Pons (tissue), 1 donor: Measurements from ENCODE around the gene LIMS2.

ENCODE experiments used
- DNase-seq: peaks from one replicate; pipeline ENCODE4 v3.0.0-alpha.2; 2016; ENCODE audit warnings: low spot score

The LIMS2 gene

DNA sequence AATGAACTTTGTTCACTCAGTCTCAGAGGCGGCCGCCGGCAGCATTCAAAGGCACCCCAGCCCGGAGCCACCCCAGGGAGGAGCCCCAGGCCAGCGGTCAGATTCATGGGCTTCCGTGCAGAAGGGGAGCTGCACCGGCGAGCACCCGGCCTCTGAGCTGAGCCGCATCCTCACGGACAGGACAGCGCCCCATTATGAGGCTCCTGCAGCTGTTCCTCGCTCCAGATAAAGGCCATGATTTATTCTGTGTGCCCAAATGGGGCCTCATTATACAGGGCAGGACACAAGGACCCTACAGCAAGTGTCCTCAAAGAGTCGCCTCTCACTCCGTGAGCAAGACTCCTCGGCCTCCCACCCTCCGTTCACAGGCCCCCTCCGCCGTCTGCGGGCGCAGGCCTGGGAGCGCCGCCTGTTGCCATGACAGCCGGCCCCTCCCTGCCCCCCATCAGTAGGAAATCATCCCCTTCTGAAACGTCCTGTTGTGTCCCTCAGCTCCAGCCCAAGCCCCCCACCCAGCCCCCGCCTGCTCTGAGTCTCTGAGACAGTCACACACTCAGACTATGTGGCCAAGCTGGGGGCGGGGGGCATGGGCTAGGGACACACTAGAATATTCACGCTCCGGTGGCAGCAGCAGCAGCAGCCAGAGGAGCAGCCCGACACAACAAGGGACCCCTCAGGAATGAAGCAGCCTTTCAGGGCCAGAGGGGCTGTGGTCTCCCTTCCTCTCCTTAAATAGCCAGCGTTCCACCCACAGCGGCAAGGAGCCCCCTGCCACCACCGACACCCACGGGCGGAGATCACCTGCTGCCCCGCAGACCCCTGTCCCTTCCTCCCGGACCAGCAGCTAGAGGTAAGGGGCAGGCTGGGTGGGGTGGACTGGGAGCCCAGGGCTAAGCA is 29.7 kb downstream of the LIMS2 start, which contains the start of gene GPR17:
Gene GPR17, plus strand, starts transcription at position 759 of the 897 bp plus-strand sequence. CDS start 4,583 bp downstream, outside the sequence.
- peak; percentile 63 for DNase-seq

DNA sequence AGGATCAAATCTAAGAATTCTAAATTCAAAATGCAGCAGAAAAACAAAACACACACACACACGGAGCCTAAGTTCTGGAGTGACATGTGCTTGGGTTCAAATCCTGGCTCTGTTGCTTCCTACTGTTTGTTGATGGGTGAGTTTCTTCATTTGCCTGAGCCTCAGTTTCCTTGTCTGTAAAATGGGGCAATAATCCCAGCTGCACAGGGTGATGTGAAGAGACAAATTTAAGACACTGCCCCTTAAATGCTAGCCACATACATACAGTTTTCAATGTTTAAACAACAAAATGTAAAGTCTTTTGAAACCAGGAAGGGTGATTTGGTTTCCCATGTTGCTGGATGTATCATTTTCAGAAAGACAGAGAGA is 30.3 kb downstream of the LIMS2 start:
- no peak for DNase-seq

DNA sequence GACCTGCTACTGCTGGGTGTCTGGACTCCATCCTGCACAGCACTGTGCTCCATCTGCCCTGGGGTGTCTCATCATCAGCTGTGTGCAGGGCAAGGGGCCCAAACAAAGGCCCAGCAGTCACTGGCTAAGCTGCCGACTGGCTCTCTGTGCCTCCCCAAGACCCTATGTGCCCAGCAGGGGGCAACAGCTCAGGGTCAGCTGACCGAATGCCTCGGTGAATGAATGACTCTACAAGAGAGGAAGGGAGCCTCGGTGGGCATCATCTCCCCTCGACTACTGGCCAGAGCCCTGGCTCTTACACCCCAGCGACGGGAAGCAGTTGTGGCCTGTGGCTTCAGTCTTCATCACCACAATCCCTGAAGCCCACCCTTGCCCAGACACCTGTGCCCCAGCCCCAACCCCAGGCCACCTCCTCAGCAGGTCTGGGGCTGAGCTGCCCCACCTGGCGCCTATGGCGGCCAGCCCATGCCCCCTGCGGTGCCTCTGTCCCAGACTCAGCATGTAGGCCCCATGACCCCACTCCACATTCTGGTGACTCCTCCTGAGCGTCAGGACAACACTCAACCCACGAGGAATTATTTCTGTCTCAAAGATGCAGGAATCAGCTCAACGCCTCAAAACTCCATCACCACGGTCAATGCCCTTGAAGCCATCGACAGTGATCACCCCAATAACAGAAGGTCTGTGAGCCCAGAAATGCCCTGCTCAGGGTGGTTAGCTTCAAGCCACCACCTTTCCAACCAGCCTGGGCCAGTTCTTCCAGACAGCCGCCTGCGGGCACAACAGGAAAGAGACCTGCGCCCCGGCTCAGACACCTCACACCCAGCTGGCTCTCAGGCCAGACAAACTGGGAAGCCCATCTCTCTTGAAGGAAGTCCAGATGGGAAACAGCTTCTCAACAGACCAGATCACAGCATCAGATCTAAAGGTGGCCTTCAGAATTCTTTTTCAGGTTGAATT is 31.0 kb downstream of the LIMS2 start:
- no peak for DNase-seq

DNA sequence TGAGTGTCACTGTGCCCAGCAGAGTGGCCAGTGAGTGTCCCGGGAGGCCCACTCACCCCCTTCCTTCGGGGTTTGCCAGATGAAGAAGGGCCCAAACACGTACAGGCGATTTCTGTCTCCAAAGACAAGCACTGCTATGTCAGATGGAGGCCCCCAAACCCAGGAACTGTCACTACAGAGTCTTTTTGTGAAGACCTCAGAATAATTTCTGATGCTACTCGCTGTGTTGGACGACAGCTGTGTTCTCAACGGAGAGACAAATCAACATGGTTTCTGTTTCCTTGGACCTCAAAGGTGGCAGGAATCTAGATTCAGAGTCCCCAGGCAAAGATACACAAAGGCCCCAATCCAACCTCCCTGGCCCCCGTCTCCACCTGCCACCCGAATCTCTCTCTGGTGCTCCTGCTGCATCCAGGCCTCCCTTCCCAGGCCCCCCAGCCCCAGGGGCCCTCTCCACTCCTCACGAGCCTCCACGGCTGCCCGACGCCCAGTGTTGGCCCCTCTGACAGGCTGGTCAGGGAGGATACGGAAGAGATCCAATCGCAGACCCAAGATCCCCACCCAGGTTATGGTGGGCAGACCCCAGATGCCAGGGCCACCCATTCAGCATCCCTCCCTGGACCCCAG is 31.8 kb downstream of the LIMS2 start:
- DNase-seq: peak; percentile 40

DNA sequence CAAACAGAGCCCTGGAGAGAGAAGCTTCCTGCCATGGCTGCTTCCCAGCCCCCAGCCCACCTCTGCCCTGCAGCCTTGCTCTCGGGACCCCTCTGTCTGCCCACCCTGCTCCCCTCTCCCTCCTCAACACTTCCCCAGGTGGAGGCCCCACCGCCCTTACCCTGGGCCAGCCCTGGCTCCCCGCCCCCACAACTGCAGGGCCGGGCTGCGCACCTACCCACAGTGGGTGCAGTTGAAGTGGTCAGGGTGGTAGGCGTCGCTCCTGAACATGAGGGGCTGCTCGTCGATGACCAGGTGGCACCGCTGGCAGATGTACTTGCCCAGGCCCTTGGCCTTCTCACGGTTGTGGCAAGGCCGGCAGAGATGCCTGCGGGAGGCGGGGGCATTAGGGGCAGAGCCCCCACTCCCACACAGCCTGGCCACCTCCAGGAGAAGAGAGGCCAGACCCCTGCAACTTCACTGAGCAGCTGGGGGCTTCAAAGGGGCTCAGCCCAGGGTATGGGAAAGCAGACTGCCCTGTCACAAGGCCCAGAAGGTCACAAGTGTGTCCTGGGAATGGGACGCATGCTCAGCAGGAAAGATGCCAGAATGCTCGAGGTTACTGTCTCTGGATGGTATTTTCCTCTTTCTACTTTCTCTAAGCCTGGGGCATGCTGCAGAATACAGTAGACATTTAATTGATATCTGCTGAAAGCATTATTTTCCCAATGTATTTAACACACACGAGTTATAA is 32.5 kb downstream of the LIMS2 start:
- DNase-seq: no peak

DNA sequence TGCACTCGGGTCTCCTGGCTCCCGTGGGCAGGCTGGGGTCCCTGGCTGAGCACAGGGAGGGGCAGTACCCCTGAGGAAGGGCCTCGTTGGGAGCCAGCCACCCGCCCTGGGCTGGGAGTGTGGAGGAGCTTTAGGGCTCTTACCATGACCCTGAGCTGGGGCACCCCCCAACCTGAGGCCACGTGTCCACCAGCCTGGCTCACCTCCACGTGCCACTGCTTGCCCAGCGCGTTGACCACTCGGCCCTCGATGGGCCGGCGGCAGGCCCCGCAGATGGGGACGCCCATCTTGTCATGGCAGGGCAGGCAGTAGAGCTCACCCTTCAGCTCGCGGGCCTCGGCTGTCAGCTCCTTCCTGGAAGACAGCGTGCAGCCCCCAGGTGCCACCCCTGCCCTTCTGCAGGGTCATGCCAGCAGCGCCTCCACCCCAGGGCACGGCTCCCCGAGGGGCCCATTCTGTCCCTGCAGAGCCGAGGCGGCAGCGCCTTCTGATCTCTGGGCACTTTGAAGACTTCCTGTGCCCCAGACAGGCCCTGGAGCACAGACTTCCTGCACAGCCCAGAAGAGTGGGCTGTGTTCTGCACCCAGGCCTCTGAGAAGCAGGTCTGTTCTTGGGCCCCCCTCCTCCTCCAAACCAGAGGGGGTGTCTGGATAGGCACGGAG is 33.4 kb downstream of the LIMS2 start:
- no peak for DNase-seq

DNA sequence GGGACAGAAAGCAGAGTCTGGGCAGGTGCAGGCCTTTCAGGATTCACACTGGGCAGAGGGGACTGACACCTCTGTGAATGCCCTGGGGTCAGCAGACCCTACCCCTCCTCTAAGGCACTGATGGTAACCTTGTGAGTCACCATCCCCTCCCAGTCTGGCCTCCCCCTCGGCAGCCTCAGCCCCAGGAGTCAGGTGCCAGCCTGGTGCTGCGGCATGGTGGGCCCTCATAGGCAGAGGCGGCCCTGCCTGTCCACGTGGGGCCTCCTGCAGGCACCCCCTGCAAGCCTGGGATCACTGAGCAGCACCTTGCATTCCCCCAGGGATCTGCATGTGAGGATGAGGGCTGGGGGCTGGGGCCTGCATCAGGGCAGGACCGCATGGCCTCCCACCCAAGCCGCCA is 34.2 kb downstream of the LIMS2 start:
- DNase-seq: no peak

DNA sequence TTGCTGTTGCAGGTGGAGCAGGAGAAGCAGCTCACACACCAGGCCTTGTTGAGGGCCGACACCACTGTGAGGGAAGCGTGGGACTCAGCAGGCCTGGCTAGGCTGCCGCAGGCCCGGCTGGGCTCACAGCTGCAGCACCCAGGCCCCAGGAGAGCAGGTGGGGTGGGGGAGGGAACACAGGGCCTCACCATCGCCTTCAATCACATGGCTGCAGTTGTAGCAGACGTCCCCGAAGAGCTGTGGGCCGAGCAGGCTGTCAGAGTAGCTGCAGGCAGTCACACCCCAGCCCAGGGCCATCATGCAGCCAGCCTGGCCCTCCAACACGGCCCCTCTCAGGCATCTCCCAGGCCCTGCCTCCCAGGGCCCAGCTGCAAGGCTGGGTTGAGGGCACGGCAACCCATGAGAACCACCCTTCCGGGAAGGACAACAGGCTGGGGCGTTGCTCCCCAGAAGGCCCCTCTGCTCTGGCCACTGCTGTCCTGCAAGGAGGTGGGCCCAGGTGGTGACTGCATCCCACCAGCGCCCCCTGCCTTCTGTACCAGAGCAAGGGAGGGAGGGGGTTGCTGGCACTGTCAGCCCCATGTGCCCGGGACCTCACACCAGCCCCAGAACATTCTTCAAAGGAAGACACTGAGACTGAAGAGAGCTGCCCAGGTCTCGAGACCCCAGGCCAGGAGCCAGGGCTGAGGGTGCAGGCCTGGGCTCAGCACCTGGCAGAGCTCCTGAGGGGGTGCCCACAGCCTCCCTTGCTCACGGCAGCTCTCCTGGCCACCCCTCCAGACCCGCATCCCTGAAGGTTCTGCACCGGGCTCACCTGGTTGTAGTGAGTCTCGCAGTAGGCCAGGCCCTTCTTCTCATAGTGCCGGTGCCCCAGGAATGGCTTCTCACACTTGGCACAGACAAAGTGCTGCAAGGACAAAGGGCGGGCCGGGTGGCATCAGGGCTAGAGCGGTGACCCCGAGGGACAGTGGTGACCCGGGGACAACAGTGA is 35.0 kb downstream of the LIMS2 start:
- no peak for DNase-seq

DNA sequence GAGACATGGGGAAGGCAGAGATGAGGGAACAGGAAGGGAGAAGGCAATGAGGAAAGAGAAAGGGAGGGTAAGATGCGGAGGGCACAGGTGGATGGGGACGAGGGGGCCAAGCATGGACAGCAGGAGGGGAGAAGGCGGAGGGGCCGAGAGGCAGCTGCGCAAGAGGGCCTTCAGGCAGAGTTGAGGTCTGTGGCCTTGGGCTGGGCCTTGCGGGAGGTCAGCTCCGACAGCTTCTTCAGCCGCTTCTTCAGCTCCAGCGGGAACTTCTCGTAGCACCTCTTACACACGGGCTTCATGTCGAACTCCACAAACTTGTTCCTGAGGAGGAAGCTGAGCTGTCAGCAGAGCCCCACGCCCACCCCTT is 36.2 kb downstream of the LIMS2 start:
- DNase-seq: no peak

DNA sequence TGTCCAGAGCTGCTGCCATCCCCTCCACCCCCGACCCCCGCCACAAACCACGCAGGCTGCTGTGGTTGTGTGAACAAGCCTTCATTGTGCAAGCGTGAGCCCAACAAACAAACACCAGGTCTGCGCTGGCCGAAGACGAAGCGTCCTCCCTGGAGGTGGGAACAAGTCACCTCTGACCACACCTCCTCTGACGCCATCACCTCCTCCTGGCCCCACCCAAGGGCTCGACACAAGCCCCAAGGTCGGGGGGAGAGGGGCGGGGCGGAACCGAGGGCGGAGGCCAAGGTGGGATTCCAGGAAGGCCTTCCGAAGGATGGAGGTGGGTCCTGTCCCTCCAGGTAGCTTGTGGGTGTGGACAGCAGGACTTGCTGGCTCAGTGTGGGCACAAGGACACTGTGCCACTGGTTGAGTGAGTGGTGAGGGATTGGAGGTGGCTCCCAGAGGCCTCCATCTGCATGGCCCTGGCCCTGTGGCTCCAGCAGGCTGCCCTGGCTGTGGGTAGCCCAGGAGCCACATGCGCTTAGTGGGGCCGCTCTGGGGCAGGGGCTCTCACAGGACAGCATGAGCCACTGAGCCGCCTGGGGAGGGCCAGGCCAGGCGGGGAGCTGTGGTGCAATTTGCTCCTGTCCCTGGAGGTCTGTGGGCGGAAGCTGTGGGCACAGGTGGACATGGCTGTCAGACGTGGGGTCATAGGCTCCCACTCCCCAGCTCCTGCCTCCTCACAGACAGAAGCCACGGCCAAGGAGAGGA is 36.8 kb downstream of the LIMS2 start:
- no peak for DNase-seq

DNA sequence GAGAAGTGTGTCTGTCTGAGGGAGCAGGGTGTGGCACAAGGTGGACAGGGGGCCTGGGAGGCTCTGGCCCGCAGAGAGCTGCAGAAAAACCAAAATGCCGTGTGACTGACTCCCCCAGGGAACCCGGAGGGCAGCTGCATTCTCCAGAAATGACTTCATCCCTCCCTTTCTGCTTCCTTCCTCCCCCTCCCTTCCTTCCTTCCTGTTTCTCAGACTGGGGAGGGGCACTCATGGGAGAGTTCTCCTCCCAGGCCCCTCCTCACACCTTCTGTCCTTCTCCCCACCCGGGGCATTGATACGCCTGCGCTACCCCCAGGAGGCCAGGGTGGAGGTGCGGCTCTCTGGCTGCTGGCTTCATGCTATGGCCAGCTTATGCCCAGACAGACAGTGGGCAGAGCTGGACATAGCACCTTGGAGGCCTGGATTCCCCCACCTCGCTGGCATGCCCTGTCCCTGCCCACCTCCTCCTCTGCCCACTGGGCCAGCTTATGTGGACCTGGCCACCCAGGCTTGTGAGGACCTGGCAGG is 37.5 kb downstream of the LIMS2 start:
- DNase-seq: no peak

DNA sequence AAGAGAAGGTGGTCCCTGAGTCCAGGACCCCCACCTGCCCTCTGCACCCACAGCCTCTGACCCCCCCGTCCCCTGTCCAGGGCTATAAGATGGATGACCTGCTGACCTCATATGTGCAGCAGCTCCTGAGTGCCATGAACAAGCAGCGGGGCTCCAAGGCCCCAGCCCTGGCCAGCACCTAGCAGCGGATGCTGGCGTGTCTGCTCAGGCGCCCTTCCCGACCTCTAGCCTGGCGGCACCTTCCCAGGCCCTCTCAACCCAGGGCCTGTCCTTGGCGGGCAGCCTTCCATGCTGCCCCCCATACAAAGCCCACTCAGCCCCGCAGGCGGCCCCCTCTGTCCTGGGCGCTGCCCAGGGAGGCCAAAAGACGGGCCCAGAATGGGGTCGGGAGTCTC is 38.1 kb downstream of the LIMS2 start:
- no peak for DNase-seq

DNA sequence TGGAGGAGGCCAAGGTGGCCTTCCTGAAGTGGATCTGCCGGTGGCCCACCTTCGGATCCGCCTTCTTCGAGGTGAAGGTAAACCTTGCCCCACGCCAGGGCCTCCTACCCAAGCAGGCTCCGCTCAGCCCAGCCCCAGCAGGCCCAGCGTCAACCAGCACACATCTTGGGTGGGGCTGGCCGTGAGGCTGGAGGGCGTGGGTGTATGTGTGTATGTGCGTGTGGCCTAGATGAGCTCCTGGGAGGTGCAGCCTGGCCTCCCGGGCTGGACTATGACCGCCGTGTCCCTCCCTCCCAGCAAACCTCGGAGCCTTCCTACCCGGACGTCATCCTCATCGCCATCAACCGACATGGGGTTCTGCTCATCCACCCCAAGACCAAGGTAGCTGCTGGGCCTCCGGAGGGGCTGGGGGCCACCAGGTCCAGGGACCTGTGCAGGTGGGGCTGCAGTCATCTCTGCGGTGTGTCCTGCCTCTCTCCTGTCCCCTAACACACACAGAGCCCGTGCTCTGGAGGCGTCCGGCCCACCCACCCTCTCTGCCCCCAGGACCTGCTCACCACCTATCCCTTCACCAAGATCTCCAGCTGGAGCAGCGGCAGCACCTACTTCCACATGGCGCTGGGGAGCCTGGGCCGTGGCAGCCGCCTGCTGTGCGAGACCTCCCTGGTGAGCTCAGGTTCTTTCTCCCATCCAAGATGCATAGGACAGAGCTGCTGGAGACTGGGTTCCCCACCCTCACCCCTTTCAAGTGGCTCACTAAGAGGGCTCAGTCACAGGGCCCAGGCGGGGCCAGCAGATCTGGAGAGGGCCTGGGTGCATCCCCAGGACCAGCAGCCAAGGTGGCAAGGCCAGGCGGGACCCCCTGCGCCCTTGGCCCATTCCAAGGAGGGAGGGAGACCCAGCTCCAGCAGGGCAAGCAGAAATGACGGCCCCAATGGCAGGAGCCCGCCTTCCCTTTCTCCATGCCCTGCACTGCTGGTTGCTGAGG is 38.8 kb downstream of the LIMS2 start:
- DNase-seq: no peak

DNA sequence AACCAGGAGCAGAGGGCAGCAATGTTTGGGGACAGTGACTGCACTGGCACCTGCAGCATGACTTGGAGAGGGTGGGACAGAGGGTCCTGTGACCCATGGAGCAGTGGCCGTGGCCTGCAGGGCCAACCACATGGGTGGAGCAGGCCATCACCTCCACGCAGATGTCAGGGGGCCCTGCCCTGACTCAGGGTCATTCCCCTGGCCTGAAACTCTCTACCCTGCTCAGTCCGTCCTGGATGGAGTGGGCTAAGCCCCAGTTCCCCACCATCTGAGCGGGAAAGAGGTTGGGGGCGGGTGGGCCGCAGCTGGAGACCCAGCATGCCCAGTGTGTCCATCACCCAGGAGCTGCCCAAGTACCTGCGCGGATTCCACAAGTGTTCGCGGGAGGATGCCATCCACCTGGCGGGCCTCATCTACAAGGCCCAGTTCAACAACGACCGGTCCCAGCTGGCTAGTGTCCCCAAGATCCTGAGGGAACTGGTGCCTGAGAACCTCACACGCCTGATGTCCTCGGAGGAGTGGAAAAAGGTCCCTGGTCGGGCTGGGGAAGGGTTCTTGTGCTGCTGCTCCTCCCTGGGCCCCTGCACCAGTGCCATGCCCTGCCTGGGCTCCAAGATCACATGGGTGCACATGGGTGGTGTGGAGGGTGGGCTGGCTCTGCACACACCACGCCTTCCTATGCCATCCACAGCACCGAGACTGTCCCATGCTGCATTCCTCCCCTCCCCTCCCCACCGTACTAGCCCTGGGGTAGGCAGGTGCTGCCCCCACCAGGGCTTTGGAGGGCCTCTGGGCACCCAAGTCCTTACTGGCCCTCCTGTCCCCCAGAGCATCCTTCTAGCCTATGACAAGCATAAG is 39.7 kb downstream of the LIMS2 start:
- DNase-seq: no peak

DNA sequence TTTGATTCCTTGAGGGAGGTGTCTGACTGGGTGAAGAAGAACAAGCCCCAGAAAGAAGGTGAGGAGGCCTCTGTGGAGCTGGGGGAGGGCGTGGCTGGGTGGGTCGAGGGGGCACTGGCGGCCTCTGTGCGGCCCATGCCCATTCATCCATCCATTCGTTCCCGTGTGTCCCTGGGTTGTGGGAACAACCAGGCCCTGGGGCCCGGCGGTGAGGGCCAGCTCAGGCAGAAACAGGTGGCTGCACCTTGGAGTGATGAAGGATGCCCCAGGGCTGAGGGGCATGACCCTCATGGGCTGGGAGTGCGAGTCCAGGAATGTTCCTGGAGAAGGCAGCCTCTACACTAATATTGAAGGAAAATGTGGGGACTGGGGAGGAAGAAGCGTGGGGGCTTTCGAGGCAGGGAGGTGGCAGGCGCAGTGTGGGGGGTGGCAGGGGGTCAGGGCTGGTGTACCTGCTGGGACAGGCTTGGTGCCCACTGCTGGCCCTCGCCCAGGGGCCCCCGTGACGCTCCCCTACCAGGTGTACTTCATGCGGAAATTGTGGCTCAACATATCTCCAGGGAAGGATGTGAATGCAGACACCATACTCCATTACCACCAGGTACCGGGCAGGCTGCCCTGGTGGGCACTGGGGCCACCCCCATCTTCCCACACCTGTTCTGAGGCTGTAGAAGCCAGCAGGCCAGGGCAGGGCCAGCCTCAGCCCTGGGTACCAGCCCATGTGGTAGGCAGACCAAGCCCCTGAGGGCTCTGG is 40.5 kb downstream of the LIMS2 start:
- no peak for DNase-seq

DNA sequence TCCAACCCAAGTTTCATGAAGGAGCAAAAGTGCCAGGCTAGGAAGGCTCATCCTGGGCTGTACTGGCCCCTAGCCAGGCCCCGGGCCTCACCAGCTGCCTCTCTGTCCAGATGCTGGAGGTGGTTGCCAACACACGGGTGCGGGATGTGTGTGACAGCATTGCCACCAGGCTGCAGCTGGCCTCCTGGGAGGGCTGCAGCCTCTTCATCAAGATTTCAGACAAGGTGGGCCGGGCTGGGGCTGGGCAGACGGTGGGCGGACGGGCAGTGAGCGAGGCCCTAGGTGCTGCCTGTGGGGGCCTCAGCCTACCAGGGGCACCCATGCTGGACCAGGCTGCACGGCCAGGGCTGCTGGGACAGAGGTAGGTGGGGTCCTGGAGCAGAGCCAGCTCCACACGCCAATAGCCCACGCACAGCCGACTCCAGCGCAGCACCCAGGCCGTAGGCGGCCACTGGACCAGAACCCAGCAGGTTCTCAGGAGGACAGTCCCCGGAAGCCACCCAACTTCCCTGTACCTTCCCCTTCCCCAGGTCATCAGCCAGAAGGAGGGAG is 41.2 kb downstream of the LIMS2 start:
- DNase-seq: no peak
